Measurements from ENCODE around the gene PLCB1.

PLCB1 gene

DNA sequence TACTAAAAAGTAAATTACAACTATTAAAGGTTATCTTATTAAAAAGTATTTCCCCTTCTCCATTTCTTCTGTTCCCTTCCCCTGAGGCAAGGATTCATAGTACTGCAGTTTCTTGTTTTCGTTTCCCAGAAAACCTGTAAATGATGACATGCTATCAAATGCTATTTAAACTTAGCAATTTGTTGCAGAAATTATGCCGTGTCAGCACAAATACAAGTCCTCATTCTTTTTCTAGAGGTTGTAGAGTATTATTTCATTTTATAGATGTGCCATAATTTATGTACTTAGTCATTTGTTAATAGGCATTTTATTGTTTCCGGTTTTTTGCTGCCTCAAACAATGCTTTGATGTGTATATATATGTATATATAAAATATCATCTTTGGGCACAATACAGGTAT lies 268.4 kb downstream of the PLCB1 start:
- TF ChIP-seq, protein P1, sequence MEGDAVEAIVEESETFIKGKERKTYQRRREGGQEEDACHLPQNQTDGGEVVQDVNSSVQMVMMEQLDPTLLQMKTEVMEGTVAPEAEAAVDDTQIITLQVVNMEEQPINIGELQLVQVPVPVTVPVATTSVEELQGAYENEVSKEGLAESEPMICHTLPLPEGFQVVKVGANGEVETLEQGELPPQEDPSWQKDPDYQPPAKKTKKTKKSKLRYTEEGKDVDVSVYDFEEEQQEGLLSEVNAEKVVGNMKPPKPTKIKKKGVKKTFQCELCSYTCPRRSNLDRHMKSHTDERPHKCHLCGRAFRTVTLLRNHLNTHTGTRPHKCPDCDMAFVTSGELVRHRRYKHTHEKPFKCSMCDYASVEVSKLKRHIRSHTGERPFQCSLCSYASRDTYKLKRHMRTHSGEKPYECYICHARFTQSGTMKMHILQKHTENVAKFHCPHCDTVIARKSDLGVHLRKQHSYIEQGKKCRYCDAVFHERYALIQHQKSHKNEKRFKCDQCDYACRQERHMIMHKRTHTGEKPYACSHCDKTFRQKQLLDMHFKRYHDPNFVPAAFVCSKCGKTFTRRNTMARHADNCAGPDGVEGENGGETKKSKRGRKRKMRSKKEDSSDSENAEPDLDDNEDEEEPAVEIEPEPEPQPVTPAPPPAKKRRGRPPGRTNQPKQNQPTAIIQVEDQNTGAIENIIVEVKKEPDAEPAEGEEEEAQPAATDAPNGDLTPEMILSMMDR (IDR thresholded peaks at IDR 0.05; ENCODE audit: low read depth, low read length), result no peak
- in situ Hi-C loops (cut with HindIII; ENCODE audit: low sequenced_read_pairs), result no loop called here
- H3K4me3 ChIP-seq (ENCODE audit: low read depth, low read length), result no peak overlapping the region
- no peak for DNase-seq (ENCODE audit: low read depth, low spot score)

DNA sequence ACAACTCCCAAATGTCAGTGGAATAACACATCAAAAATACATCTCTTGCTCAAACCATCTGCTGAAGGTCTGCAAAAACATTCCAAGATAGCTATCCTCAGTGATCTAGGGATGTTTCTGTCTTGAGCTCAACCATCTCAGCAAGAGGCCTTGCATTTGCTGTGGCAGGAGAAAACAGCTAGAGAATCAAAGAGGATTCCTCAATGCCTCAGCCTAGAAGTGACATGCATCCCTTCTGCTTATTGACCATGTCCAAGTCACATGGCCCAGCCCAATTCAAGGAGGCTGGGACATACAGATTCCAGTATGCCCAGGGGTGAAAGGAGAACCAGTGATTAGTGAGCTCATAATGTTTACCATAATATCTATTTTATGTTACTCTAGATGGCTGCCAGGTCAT lies 269.5 kb downstream of the PLCB1 start:
- TF ChIP-seq, protein P1 (IDR thresholded peaks at IDR 0.05; ENCODE audit: low read depth, low read length), result no peak
- in situ Hi-C loops (cut with HindIII; ENCODE audit: low sequenced_read_pairs), result no loop called here
- DNase-seq (ENCODE audit: low read depth, low spot score), result peak; percentile 9
- no peak overlapping the region for H3K4me3 ChIP-seq (ENCODE audit: low read depth, low read length)

DNA sequence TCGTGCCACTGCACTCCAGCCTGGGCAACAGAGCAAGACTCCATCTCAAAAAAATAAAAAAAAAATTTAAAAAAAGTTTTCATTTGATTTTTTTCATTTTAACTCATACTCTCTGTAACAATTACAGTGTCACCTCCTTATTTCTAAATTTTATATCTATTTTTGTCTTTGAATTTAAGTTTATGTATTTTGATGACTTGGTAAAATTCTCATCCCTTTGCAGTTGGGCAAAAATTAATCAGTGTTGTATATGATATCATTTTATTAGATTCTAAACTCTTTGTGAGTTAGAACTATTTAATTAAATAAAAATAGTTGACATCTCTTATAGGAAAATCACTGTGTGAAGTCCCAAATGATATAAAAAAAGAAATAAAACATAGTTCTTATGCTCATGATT lies 270.7 kb downstream of the PLCB1 start:
- no peak for DNase-seq (ENCODE audit: low read depth, low spot score)
- no peak overlapping the region for H3K4me3 ChIP-seq (ENCODE audit: low read depth, low read length)
- TF ChIP-seq, protein P1 (IDR thresholded peaks at IDR 0.05; ENCODE audit: low read depth, low read length), result no peak
- in situ Hi-C loops (cut with HindIII; ENCODE audit: low sequenced_read_pairs), result no loop called here

DNA sequence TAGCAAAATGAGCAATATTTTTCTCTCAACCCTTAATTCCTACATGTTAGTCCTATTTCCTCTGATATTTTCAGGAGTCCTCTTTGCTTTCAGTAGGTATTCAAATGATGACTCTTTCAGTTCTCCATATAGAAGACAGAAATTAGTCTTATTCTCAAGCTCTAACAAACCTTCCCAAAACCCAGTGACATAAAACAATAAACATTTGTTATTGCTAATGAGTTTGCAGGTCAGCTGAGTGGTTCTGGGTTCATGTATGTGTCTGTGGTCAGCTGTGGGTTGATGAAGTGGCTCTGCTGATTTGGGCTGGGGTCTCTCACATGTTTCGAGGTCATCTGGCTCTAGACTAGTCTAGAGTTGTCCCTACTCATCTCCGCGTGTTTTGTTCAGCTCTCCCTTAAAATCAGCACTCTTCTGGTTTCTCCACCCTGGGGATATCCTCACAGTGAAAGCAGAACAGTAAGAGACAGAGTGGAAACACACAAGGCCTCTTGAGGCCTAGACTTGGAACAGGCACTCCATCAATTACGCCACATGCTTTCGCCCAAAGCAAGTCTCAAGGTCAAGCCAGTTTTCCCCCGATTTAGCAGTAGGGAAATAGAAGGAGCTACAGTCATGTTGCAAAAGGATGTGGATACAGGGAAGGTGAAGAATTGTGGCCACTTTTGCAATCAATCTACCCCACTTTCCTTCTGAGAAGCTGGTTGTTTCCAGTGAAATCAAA lies 273.0 kb downstream of the PLCB1 start:
- TF ChIP-seq, protein P1 (IDR thresholded peaks at IDR 0.05; ENCODE audit: low read depth, low read length), result no peak
- in situ Hi-C loops (cut with HindIII; ENCODE audit: low sequenced_read_pairs), result no loop called here
- no peak for DNase-seq (ENCODE audit: low read depth, low spot score)
- no peak overlapping the region for H3K4me3 ChIP-seq (ENCODE audit: low read depth, low read length)

DNA sequence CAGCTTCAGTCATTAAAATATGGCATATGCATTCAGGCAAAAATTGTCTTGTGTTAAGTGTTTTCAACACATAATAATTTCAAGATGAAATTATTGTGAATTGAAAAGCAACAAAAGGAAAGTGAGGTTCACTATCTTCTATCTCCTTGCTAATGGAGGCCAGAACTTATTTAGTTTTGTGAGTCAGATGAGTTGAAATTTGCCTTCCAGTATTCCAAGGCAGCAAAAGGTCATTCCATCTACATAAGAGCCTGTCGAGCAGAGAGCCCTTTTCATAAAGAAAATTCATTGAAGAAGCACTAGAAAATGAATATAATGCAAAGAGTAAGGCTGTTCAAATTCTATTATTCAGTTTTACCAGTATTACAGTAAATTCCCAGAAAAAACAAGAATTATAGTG lies 274.3 kb downstream of the PLCB1 start:
- TF ChIP-seq, protein P1 (IDR thresholded peaks at IDR 0.05; ENCODE audit: low read depth, low read length), result no peak
- DNase-seq (ENCODE audit: low read depth, low spot score), result no peak
- in situ Hi-C loops (cut with HindIII; ENCODE audit: low sequenced_read_pairs), result no loop called here
- H3K4me3 ChIP-seq (ENCODE audit: low read depth, low read length), result no peak overlapping the region

DNA sequence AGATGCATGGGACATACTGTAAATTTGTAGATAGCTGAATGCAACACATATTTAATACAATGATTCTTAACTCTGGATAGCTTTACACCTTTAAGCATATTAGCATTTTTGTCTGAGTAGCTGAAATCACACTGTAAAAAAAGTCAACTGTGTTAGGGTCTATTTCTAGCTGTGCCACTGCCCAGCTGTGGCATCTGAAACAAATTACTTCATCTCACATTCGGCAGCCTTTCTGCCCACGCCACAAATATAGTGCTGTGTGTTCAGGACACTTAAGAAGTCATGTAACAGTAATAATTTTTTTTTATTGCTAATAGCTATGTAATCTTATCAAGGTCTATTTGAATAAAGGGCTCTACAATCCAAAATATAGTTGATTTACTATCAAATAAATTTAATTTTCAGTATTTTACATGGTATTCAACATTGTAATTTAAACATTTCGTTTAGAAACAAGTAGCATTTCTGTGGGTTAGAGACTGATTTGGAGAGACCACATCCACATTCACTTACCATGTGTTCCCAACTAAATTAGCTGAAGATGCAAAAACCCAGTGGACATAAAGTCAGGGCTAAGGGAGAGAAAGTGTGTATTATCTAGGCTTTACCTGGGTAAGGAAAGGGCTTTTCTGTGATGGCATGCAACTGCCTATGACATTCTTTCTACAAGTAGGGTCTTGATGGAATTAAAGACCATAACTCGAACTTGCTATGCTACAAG lies 276.7 kb downstream of the PLCB1 start:
- in situ Hi-C loops (cut with HindIII; ENCODE audit: low sequenced_read_pairs), result no loop called here
- TF ChIP-seq, protein P1 (IDR thresholded peaks at IDR 0.05; ENCODE audit: low read depth, low read length), result no peak
- DNase-seq (ENCODE audit: low read depth, low spot score), result no peak
- no peak overlapping the region for H3K4me3 ChIP-seq (ENCODE audit: low read depth, low read length)

Data from astrocyte of the spinal cord (primary cell).